Measurements from ENCODE around the gene CDCA8.

DNA sequence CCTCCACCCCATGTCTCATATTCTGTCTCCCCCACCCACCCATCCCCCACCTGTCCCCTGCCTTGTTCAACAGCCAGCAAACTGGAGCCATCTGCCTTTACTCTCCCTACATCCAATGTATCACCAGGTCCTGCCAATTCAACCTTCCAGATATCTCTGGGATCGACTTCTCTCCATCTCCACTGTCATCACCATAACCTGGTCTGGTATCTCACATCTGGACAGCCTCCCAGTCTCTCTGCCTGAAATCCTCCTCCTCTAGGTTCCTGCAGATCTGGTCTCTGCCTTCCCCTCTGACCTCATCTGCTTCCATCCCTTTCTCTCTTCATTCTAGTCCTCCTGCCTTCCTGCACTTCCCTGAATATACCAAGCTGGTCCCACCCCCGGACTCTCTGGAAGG is 22.2 kb upstream of the CDCA8 start:
- TF ChIP-seq, protein P1, sequence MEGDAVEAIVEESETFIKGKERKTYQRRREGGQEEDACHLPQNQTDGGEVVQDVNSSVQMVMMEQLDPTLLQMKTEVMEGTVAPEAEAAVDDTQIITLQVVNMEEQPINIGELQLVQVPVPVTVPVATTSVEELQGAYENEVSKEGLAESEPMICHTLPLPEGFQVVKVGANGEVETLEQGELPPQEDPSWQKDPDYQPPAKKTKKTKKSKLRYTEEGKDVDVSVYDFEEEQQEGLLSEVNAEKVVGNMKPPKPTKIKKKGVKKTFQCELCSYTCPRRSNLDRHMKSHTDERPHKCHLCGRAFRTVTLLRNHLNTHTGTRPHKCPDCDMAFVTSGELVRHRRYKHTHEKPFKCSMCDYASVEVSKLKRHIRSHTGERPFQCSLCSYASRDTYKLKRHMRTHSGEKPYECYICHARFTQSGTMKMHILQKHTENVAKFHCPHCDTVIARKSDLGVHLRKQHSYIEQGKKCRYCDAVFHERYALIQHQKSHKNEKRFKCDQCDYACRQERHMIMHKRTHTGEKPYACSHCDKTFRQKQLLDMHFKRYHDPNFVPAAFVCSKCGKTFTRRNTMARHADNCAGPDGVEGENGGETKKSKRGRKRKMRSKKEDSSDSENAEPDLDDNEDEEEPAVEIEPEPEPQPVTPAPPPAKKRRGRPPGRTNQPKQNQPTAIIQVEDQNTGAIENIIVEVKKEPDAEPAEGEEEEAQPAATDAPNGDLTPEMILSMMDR (IDR thresholded peaks at IDR 0.05): no peak
- no peak for TF ChIP-seq POLR2A (IDR thresholded peaks at IDR 0.05)

Data from uterus (tissue), 2 donors.